SK-N-SH treated with all-trans-retinoic acid at 6 μM for 48 hours (cell line): ENCODE results near the gene ULBP1.

Experiments used
- ARNTL ChIP-seq: fragments of 450-650 bp; formaldehyde crosslinking; IDR thresholded peaks from 2 replicates; pipeline ENCODE4 v1.5.0; 2020; ENCODE audit warnings: low read depth, mild to moderate bottlenecking, moderate library complexity, borderline replicate concordance
- GLIS3 ChIP-seq: fragments of 250-450 bp; sonication (Bioruptor Pico); IDR thresholded peaks from 2 replicates; pipeline ENCODE4 v1.5.0; 2020; ENCODE audit warnings: mild to moderate bottlenecking, moderate library complexity
- RARB ChIP-seq: fragments of 250-450 bp; sonication (Bioruptor Pico); IDR thresholded peaks from 2 replicates; pipeline ENCODE4 v1.8.0; 2021; ENCODE audit warnings: mild to moderate bottlenecking, moderate library complexity
- TCF4 ChIP-seq: fragments of 250-450 bp; sonication (Bioruptor Pico); IDR thresholded peaks from 2 replicates; pipeline ENCODE4 v1.8.0; 2021; ENCODE audit warnings: mild to moderate bottlenecking, moderate library complexity, borderline replicate concordance
- TOX ChIP-seq: fragments of 250-450 bp; sonication (Bioruptor Pico); IDR thresholded peaks from 2 replicates; pipeline ENCODE4 v1.8.0; 2021; ENCODE audit warnings: mild to moderate bottlenecking, moderate library complexity, borderline replicate concordance
- ZC3H10 ChIP-seq: fragments of 250-450 bp; sonication (Bioruptor Pico); IDR thresholded peaks from 2 replicates; pipeline ENCODE4 v1.5.1; 2021; ENCODE audit warnings: mild to moderate bottlenecking, moderate library complexity

- TF ChIP-seq RARB (CRISPR knock-in tag): no peak
- no peak for TF ChIP-seq ZC3H10
- TF ChIP-seq TOX (CRISPR knock-in tag): no peak
- TF ChIP-seq ARNTL (CRISPR knock-in tag): no peak
- no peak for TF ChIP-seq TCF4
- no peak for TF ChIP-seq GLIS3 (CRISPR knock-in tag)
Measured at GRCh38 chr6:149951096-149951495, 12.6 kb upstream of the ULBP1 start.
